RKO (cell line): ENCODE results near the gene ZNF70.

Experiments used
- DNase-seq: peaks from one replicate; pipeline ENCODE4 v3.0.0-alpha.2; 2016; ENCODE audit warnings: low spot score

ZNF70 gene

DNA sequence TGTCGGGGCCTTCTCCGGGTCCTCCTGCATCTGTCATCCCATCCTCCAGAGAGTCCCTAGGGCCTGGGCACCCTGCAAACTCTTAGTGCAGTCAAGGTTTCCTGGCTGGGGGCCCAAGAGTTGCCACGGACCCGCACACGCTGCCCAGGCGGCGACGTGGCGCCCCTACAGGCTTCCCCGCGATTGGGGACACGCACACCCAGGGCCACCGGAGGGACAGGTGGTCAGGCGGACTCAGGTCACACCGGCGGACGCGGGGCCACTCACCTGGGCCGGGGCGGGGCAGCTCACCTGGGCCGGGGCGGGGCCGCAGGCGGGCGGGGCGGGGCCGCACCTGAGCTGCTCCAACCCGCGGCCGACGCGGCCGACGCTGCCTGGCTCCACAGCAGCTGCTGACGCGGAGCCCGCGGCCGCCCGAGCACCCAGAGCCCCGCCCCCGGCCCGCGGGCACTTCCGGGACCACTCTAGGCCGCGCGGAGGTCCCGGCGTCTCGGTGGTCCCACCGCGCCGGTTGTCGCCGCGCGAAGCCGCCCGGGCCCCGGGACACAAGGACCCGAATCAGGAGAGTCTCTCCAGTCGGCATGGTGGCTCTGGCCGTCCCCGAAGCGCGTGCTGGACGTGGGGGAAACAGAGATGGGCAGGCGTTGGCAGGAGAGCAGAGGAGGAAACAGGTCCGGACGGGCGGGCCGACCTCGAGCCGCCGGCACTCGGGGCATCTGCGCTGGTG, at the start of gene ZNF70:
ZNF70 (minus strand) TSS at position 399 of the 727 bp plus-strand sequence. CDS start 5,972 bp downstream, outside the sequence.
- peak; percentile 86 for DNase-seq

DNA sequence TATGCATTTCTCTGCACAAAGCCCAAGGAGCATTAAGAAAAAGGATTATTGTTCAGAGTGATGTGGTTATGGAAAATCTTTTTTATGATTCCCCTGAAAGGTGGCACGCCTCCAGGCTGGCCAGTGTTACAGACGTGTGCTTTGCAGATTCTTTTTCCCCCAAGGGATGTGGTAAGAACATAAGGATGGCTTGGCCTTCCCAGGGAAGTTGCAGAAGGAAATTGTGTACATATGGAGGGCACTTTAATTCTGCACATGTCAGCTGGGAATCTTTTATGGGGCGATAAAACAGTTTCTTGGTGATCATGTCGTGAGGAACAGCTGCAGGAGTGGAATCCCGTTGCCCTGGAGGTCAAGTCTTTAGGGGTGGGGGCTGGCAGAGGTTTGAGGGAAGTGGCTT, 45.5 kb upstream of the ZNF70 start:
- DNase-seq: no peak

DNA sequence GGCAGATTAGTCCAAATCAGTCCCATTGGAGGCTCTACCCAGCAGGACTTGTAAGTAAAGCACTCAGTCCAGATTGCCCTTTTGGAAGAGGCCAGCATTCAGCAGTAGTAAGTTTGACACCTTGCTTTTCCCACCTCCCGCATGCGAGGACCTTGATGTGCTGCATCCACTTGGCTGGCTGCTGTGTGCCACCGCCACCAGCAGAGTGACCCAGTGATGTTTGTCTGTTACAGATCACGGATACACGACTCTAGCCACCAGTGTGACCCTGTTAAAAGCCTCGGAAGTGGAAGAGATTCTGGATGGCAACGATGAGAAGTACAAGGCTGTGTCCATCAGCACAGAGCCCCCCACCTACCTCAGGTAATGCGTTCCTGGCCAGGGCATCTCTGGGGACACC, 42.4 kb upstream of the ZNF70 start:
- no peak for DNase-seq

DNA sequence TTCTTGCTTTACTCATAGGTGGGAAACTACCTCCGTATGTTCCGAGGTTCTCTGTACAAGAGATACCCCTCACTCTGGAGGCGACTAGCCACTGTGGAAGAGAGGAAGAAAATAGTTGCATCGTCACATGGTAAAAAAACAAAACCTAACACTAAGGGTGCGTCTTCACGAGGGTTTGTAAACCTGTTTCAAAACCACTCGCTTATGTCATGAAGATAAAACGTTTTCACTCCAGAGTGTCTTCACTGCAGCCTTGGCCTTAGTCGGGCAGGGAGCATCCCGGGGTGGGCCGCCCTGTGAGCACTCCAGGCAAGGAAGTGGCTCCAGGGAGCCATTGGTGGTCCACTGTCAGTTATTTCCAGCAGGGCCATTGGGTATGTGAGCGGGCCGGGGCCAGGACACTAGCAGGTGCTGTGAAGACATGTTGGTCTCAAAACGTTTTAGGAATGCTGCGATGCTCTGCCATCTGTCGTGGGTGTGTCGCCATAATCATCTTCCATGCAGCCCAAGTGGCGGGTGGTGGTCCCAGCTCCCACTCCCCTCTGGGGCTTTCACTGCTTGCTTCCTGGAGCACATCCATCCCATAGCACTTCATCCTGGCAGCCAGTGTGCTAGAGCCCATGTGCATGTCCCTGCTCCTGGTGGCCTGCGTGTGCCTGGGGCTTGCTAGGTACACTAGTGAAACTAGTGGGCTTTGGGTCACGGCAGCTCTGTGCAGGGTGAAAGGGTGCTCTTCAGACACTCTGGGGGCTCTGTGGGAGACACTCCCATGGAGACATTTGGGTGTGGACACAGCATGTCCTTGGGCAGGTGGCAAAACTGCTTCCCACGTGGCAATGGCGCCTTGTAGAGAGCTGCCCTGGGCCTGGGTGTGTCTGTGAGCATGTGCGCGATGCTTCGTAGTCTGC, 41.1 kb upstream of the ZNF70 start:
- DNase-seq: no peak

DNA sequence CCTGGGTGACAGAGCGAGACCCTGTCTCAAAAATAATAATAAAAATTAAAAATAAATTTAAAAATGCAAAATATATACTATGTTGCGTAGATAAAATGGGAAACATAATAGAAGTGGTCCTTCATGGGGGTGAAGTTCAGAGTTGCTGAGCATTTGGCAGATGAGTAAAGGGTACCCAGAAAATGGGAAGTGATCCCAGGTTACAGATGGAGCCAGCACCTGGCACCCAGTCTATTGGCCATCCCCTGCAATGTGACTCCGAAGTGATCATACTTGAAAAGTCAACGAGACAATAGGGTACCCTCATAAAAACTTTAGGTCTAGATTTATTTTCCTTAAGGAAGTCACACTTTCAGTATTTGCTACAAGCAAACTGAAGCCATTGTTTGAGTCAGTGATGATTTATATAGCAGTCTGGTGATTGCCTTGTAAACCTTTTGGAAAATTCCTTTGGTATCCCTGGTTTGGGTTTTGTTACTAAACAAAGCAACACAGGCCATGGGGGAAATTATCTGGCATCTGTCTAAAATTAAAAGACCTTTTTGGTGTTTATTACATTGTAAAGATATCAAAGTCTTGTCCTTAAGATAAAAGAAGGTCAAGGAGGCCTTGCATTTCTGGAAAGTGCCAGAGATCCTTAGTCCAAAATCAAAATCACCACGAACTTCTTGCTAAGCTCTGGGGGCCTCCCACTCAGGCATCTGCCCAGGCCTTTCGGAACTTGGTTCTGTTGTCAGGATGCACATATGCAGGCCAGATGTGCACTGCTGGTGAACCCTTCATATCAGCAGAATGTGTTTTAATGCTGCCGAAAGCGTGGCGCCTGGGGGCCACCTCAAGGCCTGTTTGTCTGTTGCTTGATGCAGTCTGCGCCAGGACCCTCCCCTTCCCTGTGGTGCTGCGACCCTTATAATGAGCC, 40.2 kb upstream of the ZNF70 start:
- DNase-seq: no peak

DNA sequence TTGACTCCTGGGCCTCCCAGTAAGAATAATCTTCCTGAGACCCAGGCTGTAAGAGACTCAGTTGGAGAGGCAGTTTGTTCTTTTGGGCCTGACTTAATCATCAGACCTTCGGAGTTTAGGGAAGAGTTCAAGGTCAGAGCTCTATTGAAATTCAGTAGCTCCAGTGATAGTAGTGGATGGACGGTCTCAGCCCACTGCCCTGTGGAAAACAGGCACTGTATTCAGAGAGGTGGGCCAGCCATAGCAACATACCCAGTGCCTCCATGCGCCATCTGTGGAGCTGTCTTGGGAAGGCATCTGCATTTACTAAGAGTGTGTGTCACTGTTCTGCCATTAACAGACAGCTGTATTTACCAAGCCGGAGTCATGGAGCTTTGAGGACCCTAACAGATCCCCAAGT, 38.7 kb upstream of the ZNF70 start:
- DNase-seq: no peak

DNA sequence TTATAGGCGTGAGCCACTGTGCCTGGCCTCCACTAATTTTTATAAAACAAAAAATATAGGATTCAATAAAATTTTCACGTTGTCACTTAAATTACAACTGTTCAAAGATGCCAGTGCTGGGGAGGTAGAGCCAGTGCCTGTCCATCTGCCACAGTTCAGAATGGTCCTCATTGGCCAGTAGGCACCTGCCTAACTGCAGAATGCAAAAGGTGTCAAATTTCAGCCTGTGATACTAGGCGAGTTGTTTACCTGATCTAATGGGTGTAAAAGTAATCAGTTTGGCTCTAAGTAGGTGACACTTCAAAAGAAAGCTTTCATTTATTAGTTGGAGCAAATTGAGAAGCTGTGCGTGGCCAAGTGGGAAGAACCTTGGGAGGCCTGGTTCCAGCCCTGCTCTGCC, 38.2 kb upstream of the ZNF70 start:
- DNase-seq: no peak

DNA sequence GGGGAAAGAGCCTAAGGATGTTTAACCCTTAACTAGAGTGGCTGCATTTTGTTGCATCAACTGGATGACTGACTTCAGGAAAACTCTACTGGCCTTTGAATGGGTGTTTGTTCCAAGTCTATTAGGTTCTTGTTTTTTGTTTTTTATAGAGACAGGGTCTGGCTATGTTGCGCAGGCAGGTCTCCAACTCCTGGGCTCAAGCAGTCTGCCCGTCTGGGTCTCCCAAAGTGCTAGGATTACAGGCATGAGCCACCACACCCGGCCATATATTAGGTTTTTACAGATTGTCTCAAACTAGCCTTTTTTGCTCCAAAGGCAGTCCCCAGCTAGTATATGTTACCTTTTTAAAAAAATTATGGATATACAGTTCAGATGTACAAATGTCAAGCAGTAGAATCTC, 37.0 kb upstream of the ZNF70 start:
- no peak for DNase-seq

DNA sequence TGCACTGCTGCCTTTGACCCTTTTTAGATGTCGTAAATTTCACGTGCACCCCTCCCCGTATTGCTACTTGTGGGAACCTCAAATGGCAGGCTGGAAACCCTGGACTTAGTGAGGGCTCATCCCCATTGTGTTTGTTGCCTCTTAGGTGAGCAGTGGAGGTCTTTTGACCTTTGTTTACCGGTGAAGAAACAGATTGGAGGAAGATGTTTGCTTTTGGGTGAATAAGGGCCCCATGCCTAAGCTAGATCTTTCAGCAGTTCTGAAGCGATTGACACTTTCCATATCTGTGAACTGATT, 36.6 kb upstream of the ZNF70 start:
- no peak for DNase-seq

DNA sequence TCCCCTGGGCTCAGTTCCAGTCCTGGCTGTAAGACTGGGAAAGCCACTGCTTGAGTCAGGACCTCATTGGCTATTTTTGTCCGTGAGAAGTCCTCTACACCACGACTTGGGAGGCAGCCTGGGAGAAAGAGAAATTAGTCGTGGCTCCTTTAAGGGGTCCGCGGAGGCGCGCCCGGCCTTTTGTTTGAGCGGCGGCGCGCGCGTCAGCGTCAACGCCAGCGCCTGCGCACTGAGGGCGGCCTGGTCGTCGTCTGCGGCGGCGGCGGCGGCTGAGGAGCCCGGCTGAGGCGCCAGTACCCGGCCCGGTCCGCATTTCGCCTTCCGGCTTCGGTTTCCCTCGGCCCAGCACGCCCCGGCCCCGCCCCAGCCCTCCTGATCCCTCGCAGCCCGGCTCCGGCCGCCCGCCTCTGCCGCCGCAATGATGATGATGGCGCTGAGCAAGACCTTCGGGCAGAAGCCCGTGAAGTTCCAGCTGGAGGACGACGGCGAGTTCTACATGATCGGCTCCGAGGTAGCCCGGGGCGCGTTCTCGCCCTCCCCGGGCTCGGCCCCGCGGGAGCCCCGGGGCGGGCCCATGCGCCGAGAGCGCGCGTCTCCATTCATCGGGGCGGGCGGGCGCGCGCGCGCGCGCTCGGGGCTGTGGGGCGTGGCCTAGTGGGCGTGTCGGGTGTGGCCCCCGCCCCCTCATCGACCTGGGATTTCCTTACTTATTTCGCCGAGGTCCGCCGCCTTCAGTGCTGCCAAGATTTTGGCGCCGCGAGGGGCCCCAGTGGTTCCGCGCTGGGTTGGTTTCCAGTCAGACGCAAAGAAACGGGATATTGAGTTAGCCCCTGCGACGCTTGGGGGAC, 36.1 kb upstream of the ZNF70 start, which contains the start of gene SMARCB1:
SMARCB1 (plus strand) TSS at position 215 of the 848 bp plus-strand sequence; CDS start at position 419, 204 bp downstream.
- peak; percentile 90 for DNase-seq

DNA sequence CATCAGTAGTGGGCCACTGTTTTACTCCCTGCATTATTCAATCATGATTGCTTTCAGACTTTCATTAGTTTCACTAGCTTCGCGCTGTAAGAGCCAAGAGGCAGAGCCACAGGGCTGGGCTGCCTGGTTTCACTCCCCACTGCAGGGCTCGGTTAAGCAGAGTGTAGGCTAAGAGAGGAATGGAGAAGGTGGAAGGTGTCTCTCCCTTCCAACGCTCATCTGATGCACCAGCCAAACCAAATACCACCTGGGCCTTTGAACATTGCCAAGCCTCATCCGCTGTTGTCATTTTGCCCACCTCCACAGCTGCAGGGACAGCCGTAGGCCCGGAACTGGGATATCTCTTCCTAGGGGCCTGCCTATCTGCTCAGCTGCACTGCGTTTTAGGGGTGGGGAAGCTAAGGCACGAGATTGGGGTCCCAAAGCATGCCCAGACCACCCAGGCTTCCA, 35.4 kb upstream of the ZNF70 start:
- no peak for DNase-seq

DNA sequence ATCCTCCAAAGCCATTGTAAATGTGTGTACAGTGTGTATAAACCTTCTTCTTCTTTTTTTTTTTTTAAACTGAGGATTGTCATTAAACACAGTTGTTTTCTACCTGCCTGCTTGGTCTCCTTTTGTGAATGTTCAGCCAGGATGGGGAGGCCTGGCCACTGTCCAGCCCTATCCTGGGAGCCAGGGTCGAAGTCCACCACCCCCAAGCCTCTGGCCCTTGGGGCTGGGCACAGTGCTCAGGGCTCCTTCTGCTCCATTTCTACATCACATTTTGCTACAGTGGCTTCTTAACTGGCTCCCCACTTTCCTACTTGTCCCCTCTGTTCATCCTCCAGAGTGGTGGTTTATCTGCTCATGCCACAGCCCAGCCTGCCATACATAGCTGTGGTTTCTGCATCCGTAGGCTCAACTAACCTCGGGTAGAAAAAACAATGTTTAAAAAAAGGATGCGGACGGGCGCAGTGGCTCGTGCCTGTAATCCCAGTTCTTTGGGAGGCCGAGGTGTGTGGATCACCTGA, 33.4 kb upstream of the ZNF70 start:
- no peak for DNase-seq

DNA sequence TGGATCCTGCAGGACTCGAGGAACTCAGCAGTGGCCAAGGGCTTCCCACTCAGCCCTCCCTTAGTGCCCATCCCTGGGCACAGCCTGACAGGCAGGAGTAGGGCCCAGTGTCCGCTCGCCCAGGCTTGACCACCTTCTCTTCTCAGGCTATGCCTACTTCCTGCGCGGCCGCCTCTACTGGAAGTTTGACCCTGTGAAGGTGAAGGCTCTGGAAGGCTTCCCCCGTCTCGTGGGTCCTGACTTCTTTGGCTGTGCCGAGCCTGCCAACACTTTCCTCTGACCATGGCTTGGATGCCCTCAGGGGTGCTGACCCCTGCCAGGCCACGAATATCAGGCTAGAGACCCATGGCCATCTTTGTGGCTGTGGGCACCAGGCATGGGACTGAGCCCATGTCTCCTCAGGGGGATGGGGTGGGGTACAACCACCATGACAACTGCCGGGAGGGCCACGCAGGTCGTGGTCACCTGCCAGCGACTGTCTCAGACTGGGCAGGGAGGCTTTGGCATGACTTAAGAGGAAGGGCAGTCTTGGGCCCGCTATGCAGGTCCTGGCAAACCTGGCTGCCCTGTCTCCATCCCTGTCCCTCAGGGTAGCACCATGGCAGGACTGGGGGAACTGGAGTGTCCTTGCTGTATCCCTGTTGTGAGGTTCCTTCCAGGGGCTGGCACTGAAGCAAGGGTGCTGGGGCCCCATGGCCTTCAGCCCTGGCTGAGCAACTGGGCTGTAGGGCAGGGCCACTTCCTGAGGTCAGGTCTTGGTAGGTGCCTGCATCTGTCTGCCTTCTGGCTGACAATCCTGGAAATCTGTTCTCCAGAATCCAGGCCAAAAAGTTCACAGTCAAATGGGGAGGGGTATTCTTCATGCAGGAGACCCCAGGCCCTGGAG, 32.6 kb upstream of the ZNF70 start:
- no peak for DNase-seq

DNA sequence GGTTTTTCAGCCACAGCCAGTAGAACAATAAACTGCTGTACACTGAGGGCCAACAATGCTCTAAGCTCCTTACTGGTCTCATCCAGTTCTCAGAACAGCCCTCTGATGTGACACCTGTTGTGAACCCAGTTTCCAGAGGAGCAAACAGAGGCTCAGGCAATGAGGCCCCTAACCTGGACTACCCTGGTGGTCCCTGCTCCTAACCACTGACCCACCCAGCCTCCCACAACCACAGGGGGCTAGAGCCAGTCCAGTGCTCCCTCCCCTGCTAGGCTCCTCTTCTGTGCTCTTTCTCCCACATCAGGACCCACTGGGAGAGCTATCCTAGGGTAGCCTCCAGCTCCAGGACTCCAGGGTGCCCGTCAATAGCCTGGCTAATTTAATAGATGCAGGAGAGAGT, 31.8 kb upstream of the ZNF70 start:
- DNase-seq: no peak

DNA sequence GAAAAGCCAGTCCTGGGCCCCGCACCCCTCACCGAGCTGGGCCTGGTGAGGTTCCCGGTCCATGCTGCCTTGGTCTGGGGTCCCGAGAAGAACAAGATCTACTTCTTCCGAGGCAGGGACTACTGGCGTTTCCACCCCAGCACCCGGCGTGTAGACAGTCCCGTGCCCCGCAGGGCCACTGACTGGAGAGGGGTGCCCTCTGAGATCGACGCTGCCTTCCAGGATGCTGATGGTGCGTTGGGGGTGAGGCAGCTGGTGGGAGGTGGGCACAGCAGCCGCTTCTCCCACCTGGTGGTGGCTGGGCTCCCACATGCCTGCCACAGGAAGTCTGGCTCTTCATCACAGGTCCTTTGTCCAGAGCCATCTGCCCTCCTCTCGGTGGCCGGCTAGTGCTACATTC, 31.3 kb upstream of the ZNF70 start:
- no peak for DNase-seq

DNA sequence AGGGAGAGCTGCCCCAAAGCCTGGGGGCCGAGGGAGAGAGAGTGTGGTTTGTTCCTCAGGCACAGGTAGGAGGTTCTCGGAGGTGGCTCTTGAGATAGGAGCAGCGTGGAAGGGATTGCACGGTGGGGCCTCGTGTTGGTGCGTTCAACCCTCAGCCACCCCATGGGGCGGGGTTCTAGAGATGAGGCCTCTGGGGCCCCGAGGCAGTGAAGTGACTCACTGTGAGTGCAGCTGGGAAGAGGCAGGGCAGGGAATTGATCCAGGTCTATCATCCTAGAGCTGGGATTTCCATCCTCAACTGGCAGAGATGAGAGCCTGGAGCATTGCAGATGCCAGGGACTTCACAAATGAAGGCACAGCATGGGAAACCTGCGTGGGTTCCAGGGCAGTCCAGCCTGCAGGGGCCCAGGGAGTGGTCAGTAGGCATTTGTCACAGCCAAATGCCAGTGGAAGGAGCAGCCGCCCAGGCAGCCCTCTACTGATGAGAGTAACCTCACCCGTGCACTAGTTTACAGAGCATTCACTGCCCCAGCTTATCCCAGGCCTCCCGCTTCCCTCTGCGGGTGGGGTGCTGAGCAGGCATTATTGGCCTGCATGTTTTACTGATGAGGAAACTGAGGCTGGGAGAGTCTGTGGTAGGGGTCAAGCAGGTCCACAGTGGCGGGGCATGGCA, 30.7 kb upstream of the ZNF70 start:
- DNase-seq: peak; percentile 55

DNA sequence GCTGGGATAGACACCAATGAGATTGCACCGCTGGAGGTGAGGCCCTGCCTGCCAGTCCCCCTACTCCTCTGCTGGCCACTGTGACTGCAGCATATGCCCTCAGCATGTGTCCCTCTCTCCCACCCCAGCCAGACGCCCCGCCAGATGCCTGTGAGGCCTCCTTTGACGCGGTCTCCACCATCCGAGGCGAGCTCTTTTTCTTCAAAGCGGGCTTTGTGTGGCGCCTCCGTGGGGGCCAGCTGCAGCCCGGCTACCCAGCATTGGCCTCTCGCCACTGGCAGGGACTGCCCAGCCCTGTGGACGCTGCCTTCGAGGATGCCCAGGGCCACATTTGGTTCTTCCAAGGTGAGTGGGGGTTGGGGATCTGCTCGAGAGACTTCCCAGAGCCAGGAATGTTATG, 30.2 kb upstream of the ZNF70 start:
- DNase-seq: no peak

DNA sequence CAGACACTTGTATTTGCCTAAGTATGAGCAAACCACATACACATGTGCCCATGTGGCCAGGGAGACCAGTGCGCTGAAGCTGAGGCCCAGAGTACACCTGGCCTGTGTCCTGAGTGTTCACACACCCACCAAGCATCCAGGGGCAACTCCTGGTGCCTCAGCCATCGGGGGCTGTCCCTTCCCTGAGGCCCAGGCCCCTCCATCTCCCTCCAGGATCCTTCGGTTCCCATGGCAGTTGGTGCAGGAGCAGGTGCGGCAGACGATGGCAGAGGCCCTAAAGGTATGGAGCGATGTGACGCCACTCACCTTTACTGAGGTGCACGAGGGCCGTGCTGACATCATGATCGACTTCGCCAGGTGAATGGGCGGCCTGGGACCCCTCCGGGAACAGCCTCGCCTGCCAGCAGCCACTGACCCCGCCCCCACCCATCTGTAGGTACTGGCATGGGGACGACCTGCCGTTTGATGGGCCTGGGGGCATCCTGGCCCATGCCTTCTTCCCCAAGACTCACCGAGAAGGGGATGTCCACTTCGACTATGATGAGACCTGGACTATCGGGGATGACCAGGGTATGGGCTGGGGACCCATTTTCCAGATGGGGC, 29.3 kb upstream of the ZNF70 start:
- no peak for DNase-seq

DNA sequence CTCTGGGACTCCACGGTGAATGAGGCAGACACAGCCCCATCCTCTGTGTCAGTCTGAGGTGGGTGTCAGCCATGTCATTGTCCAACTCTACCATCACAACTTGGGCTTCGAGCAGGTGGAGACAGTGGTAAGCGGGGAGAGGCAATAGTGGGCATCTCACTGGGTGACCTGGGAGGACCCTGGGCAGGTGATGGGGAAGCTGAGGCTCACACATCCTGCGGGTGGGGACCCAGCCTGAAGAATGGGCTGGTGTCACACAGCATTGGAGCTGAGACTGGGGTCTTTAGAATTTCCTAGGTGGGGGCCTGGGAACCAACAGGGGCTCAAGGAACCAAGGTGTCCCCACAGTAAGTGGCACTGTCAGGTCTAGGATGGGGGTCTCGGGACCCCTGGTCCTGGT, 28.8 kb upstream of the ZNF70 start:
- no peak for DNase-seq
